Kidney (tissue), 14 donors: ENCODE data around the gene SRGN. TPM values are rescaled to one million over a fixed set of nuclear protein-coding genes. Genes with fewer than 3 reads are reported as not detected.

Experiments used
- DNase-seq, 5 donors: peaks; one replicate each; pipeline ENCODE4 v3.0.0-alpha.2; 2013 to 2020
- FAIRE-seq: peaks from 2 replicates; lab custom pipeline; 2012; peaks lifted over from hg19 to GRCh38; lab: Jason Lieb, UNC
- H3K27ac ChIP-seq, 2 donors: one replicate each; pipeline ENCODE4 v1.7.0; 2013; ENCODE audit warnings: low read depth in 2 of 2, low read length in 2 of 2, inconsistent platforms in 1 of 2
- H3K27me3 ChIP-seq: one replicate; pipeline ENCODE4 v1.7.1; 2013; ENCODE audit warnings: low read length, inconsistent platforms; ENCODE audit not compliant: control insufficient read depth, insufficient read depth
- H3K36me3 ChIP-seq, 3 donors: one replicate each; pipeline versions ENCODE4 v1.7.0 to v1.7.1; 2013; ENCODE audit warnings: low read length in 3 of 3, control low read depth in 1 of 3, inconsistent platforms in 1 of 3; ENCODE audit not compliant: insufficient read depth in 3 of 3, control insufficient read depth in 2 of 3
- H3K4me1 ChIP-seq, 3 donors: one replicate each; pipeline versions ENCODE4 v1.7.0 to v1.7.1; 2013; ENCODE audit warnings: low read length in 3 of 3, inconsistent platforms in 1 of 3, low read depth in 1 of 3; ENCODE audit not compliant: control insufficient read depth in 2 of 3, insufficient read depth in 2 of 3
- H3K4me3 ChIP-seq, 3 donors: one replicate each; pipeline versions ENCODE4 v1.7.0 to v1.8.1; 2013; ENCODE audit warnings: low read length in 3 of 3, control low read depth in 1 of 3, inconsistent platforms in 1 of 3
- H3K9ac ChIP-seq, 3 donors: one replicate each; pipeline versions ENCODE4 v1.7.0 to v1.7.1; 2013; ENCODE audit warnings: low read length in 3 of 3, control low read depth in 1 of 3, inconsistent platforms in 1 of 3
- H3K9me3 ChIP-seq, 3 donors: one replicate each; pipeline versions ENCODE4 v1.7.0 to v1.7.1; 2013; ENCODE audit warnings: low read length in 3 of 3, control low read depth in 1 of 3, inconsistent platforms in 1 of 3; ENCODE audit not compliant: control insufficient read depth in 2 of 3, insufficient read depth in 1 of 3
- intact Hi-C: fragments of 100-400 bp; cut with DNase I; formaldehyde crosslinking; loops from one replicate; pipeline ENCODE4 v1.11.1; 2022
- polyA plus RNA-seq: library from polyadenylated mRNA; stranded (reverse); fragments of 350-450 nt; fragmentation: Illumina TruSeq; extraction: RNeasy Lipid Tissue Mini Kit (QIAGEN cat#74804); gene quantifications from one replicate; pipeline ENCODE4 v1.2.3, GENCODE V29; 2014; ENCODE audit warnings: low read depth, low replicate concordance; ENCODE audit not compliant: insufficient read depth
- total RNA-seq: library from RNA; stranded (reverse); fragmentation: NEBNext Ultra II Directional; extraction: Animal tissue kit (Norgen Biotek cat#: 25700); gene quantifications from one replicate; pipeline ENCODE4 v1.2.1, GENCODE V29; 2021
- TF ChIP-seq, protein P1 (sequence below): IDR thresholded peaks from 3 replicates; pipeline ENCODE4 v1.5.1; 2012; ENCODE audit warnings: mild to moderate bottlenecking, moderate library complexity, borderline replicate concordance; ENCODE audit not compliant: insufficient read depth; ENCODE audit errors: extremely low read depth
- donor health status: control.
- donor health status: control.
- donor health status: control.
- donor health status: control.
- donor health status: control.
- donor health status: DM: yes; HTN: yes; CAD: no.
- donor health status: Normal renal cell carcinoma (clear cell type).

SRGN gene
- total and polyA plus RNA-seq, 2 donors from 2014 or later, result 65.7 to 130 TPM

GRCh38 chr10:69071610-69072009 is 16.3 kb upstream of the SRGN start:
- intact Hi-C loops, result no loop called here
- no peak for FAIRE-seq

DNA sequence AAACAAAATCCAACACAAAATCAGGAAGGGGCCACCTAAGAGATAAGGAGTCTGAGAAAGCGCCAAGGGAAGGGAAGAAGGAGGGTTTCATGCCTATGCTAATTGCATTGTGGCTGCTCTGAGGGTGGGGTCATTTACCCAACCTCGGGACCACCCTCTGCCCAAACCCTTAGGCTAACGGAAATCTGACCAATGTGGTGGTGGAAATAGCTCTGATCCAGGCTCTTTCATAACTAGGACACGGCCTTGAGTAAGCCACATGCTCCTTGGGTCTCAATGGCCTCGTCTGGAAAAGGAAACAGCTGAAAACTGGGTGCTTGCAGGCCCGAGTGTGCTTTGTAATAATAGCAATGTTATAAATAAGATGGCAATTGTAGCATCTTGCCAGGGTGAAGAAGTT is 14.9 kb upstream of the SRGN start:
- intact Hi-C loops, result no loop called here
- H3K9ac ChIP-seq, result no peak overlapping the region
- no peak overlapping the region for H3K4me3 ChIP-seq
- DNase-seq (no peak), FAIRE-seq (no peak)
- no peaks in the 10 kb centered on the region for H3K27me3 ChIP-seq
- H3K9me3 ChIP-seq, result no peaks in the 10 kb centered on the region
- no peaks in the 10 kb centered on the region for H3K36me3 ChIP-seq
- H3K4me1 ChIP-seq, result no peaks in the 10 kb centered on the region
- no peak overlapping the region for H3K27ac ChIP-seq
- TF ChIP-seq, protein P1, sequence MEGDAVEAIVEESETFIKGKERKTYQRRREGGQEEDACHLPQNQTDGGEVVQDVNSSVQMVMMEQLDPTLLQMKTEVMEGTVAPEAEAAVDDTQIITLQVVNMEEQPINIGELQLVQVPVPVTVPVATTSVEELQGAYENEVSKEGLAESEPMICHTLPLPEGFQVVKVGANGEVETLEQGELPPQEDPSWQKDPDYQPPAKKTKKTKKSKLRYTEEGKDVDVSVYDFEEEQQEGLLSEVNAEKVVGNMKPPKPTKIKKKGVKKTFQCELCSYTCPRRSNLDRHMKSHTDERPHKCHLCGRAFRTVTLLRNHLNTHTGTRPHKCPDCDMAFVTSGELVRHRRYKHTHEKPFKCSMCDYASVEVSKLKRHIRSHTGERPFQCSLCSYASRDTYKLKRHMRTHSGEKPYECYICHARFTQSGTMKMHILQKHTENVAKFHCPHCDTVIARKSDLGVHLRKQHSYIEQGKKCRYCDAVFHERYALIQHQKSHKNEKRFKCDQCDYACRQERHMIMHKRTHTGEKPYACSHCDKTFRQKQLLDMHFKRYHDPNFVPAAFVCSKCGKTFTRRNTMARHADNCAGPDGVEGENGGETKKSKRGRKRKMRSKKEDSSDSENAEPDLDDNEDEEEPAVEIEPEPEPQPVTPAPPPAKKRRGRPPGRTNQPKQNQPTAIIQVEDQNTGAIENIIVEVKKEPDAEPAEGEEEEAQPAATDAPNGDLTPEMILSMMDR, result no peak

More at GRCh38 chr10:69071610-69072009, 16.3 kb upstream of the SRGN start:
- H3K4me3 ChIP-seq, result no peak overlapping the region
- DNase-seq, result no peak
- H3K9me3 ChIP-seq, result no peaks in the 10 kb centered on the region
- TF ChIP-seq, protein P1, result no peak
- no peaks in the 10 kb centered on the region for H3K27me3 ChIP-seq
- no peaks in the 10 kb centered on the region for H3K36me3 ChIP-seq
- H3K4me1 ChIP-seq, result no peaks in the 10 kb centered on the region
- no peak overlapping the region for H3K27ac ChIP-seq
- H3K9ac ChIP-seq, result no peak overlapping the region

- FAIRE-seq, result no peak
These were observed 14.1 kb upstream of the SRGN start for GRCh38 chr10:69073736-69074364.

More at GRCh38 chr10:69073736-69074364, 14.1 kb upstream of the SRGN start:
- DNase-seq, result no peak
- Histone ChIP-seq H3K9me3 (no peaks in the 10 kb centered on the region), H3K27ac (no peak overlapping the region), H3K4me1 (no peaks in the 10 kb centered on the region), H3K9ac (no peak overlapping the region), H3K4me3 (no peak overlapping the region), H3K36me3 (no peaks in the 10 kb centered on the region), H3K27me3 (no peaks in the 10 kb centered on the region)
- TF ChIP-seq, protein P1, result no peak
- intact Hi-C loops, result no loop called here
